OCI-LY1 (cell line): ENCODE results near the gene TMEM37.

ENCODE experiments used
- CTCF ChIP-seq: fragments of 200-600 bp; sonication (generic), shearing (Covaris generic); IDR thresholded peaks from 2 replicates; pipeline ENCODE4 v1.5.1; 2017; ENCODE audit warnings: mild to moderate bottlenecking, antibody characterized with exemption, low read length, moderate library complexity, mixed read lengths
- EZH2 ChIP-seq: fragments of 200-600 bp; sonication (generic), shearing (Covaris generic); IDR thresholded peaks from 2 replicates; pipeline ENCODE4 v1.8.0; 2017; ENCODE audit warnings: borderline replicate concordance, mixed run types, mild to moderate bottlenecking, antibody characterized with exemption, low read length, moderate library complexity, mixed read lengths

GRCh38 chr2:119419803-119420508 is 11.7 kb upstream of the TMEM37 start:
- TF ChIP-seq CTCF = no peak
- no peak for TF ChIP-seq EZH2
